Measurements from ENCODE around the gene FYB1. TPM values are rescaled to one million over a fixed set of nuclear protein-coding genes. Genes with fewer than 3 reads are reported as not detected.

The FYB1 gene
- total RNA-seq, 1 donor from 2014 or later, result not detected

DNA sequence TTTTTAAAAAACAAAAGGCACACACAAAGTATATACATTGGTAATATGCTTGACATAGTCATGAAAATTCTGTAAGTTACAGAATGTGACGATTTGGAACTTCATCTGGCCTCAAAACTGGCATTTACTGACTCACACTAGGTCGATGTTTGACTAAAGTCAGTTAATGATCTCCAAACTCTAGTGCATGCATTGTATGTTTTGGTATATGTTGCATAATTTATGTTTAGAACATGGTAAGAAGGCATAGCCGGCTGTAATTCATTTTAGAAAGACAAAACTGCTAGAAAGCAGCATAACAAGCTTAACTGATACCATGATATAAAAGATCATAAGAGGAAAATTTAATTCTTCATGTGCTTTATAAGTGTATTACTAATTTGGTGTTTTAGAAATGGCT is 86.6 kb downstream of the FYB1 start:
- TF ChIP-seq, protein P1, sequence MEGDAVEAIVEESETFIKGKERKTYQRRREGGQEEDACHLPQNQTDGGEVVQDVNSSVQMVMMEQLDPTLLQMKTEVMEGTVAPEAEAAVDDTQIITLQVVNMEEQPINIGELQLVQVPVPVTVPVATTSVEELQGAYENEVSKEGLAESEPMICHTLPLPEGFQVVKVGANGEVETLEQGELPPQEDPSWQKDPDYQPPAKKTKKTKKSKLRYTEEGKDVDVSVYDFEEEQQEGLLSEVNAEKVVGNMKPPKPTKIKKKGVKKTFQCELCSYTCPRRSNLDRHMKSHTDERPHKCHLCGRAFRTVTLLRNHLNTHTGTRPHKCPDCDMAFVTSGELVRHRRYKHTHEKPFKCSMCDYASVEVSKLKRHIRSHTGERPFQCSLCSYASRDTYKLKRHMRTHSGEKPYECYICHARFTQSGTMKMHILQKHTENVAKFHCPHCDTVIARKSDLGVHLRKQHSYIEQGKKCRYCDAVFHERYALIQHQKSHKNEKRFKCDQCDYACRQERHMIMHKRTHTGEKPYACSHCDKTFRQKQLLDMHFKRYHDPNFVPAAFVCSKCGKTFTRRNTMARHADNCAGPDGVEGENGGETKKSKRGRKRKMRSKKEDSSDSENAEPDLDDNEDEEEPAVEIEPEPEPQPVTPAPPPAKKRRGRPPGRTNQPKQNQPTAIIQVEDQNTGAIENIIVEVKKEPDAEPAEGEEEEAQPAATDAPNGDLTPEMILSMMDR (IDR thresholded peaks at IDR 0.05; ENCODE audit: insufficient read depth, low read length, poor library complexity, severe bottlenecking), result no peak
- no peaks in the 10 kb centered on the region for H3K36me3 ChIP-seq (ENCODE audit: control insufficient read depth, insufficient read depth, low read length)
- H3K27me3 ChIP-seq (ENCODE audit: control insufficient read depth, insufficient read depth, low read length), result no peaks in the 10 kb centered on the region
- H3K4me3 ChIP-seq (ENCODE audit: low read depth, low read length), result no peak overlapping the region
- no peak for DNase-seq (ENCODE audit: low read depth)

DNA sequence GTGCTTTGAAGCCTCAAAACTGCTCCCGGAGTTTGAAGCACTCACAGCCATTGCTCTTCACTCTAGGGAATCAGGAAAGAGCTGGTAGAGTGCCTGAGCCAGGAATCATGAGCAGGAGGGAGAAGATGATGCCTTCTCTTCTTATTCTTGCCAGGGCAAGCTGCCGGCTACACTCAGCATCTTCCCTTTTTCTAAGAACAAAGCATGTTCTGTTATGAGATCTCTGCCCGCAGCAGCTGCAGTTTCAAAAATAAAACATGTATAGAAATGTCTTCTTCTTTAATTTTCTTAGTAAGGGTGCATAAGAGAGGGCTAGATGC is 87.3 kb downstream of the FYB1 start:
- TF ChIP-seq, protein P1 (IDR thresholded peaks at IDR 0.05; ENCODE audit: insufficient read depth, low read length, poor library complexity, severe bottlenecking), result no peak
- Histone ChIP-seq H3K4me3 (ENCODE audit: low read depth, low read length) (no peak overlapping the region), H3K36me3 (ENCODE audit: control insufficient read depth, insufficient read depth, low read length) (no peaks in the 10 kb centered on the region), H3K27me3 (ENCODE audit: control insufficient read depth, insufficient read depth, low read length) (no peaks in the 10 kb centered on the region)
- DNase-seq (ENCODE audit: low read depth), result no peak

DNA sequence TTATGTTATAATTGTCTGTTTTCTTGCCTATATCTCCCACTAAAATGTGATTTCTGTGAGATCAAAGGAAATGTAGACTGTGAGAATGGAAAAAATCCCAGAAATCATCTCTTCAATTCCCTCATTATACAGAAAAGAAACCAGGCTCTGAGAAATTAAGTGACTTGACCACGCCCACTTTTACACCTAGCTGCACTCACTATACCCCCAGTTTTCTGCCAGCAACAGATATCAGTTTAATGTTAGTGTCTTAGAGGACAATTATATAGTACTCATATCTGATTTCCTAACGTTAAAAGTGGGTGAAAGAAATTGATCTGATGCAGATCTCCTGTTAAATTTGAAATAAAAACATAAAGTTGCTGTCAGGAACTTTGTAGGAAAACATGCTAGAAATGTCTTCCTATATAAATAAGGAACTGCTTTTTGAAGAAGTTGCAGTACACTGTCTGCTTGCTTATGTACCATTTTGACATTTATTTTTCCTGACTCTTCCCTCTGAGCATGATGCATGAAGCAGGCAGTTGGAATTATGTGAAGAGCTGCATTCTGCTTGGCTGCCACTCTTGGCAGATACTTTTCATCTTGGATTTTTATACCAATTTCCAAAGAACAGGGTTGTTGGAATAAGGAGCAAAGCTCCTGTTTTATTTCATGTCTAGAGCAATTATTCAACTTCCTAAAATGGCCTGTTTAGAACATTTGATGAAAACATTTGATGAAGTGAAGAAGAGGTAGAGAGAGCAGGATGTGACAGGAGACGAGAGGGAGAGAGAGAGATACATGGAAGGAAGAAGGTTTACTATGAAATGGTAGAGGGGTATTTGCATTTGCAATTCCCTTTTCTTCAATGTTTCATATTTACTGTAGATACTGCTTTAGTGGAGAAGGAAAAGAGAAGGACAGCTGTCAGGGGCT is 87.9 kb downstream of the FYB1 start:
- Histone ChIP-seq H3K27me3 (ENCODE audit: control insufficient read depth, insufficient read depth, low read length) (no peaks in the 10 kb centered on the region), H3K36me3 (ENCODE audit: control insufficient read depth, insufficient read depth, low read length) (no peaks in the 10 kb centered on the region), H3K4me3 (ENCODE audit: low read depth, low read length) (no peak overlapping the region)
- TF ChIP-seq, protein P1 (IDR thresholded peaks at IDR 0.05; ENCODE audit: insufficient read depth, low read length, poor library complexity, severe bottlenecking), result no peak
- DNase-seq (ENCODE audit: low read depth), result no peak

DNA sequence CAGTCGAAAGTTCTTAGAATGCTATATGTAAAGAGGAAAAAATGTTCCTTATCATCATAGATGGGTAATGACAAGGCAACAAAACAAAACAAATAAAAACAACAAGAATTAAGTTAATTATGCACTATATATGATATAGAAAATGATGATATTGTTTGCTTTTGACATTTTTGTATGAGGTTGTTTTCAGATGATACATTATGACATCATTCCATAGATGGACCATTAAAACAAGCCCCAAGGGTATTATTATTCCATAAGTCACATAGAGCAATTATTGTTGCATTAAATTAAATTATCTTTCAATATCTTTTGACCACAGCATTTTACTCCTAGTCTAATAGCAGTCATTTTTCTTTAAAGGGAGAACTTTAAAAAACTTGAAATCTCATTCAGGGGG is 88.6 kb downstream of the FYB1 start:
- DNase-seq (ENCODE audit: low read depth), result no peak
- no peaks in the 10 kb centered on the region for H3K27me3 ChIP-seq (ENCODE audit: control insufficient read depth, insufficient read depth, low read length)
- no peak overlapping the region for H3K4me3 ChIP-seq (ENCODE audit: low read depth, low read length)
- no peaks in the 10 kb centered on the region for H3K36me3 ChIP-seq (ENCODE audit: control insufficient read depth, insufficient read depth, low read length)
- TF ChIP-seq, protein P1 (IDR thresholded peaks at IDR 0.05; ENCODE audit: insufficient read depth, low read length, poor library complexity, severe bottlenecking), result no peak

DNA sequence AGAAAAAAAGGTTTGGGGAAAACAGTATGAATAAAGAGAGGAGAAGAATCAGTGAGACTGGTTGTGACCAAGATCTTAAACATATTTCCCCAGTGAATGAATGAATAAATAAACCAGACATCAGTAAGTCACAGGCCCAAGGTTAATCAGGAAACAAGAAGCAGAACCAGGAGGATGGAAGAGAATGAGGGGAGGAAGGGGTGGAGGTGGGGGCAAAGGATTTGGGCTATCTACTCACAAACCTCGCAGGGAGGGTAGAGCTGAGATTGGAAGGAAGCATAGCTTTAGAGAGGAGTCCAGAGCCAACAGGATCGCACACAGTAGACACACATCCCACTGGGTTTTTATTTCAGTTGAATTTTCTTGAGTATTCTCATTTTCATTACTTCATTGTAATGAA is 97.4 kb downstream of the FYB1 start:
- TF ChIP-seq, protein P1 (IDR thresholded peaks at IDR 0.05; ENCODE audit: insufficient read depth, low read length, poor library complexity, severe bottlenecking), result no peak
- no peaks in the 10 kb centered on the region for H3K27me3 ChIP-seq (ENCODE audit: control insufficient read depth, insufficient read depth, low read length)
- H3K4me3 ChIP-seq (ENCODE audit: low read depth, low read length), result no peak overlapping the region
- no peak for DNase-seq (ENCODE audit: low read depth)
- H3K36me3 ChIP-seq (ENCODE audit: control insufficient read depth, insufficient read depth, low read length), result no peaks in the 10 kb centered on the region

DNA sequence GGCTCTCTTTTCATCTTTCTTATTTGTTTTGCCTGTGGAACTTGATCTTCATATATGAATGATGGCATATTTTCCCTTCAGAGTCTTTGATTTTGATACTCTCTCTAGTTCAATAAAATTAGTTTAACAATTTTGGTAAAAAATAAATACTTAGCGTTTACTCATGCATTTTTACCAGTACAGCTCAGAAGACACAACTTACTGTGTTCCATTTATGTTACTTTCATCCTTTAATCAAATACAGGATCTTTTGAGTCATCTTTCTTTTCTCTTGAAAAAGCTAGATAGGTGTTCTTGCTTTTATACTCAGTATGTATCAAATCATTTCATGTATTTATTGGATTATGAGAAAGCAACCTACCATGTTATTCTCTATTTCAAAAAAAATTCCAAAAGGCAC is 98.0 kb downstream of the FYB1 start:
- Histone ChIP-seq H3K4me3 (ENCODE audit: low read depth, low read length) (no peak overlapping the region), H3K36me3 (ENCODE audit: control insufficient read depth, insufficient read depth, low read length) (no peaks in the 10 kb centered on the region), H3K27me3 (ENCODE audit: control insufficient read depth, insufficient read depth, low read length) (no peaks in the 10 kb centered on the region)
- no peak for DNase-seq (ENCODE audit: low read depth)
- TF ChIP-seq, protein P1 (IDR thresholded peaks at IDR 0.05; ENCODE audit: insufficient read depth, low read length, poor library complexity, severe bottlenecking), result no peak

Data from kidney epithelial cell (primary cell).